Muscle of arm (tissue), 12 donors: ENCODE measurements around the gene IMMP2L. TPM values are rescaled to one million over a fixed set of nuclear protein-coding genes. Genes with fewer than 3 reads are reported as not detected.

ENCODE experiments used
- DNase-seq: peaks from one replicate; pipeline ENCODE4 v3.0.0-alpha.2; 2013
- polyA plus RNA-seq, 12 donors: library from polyadenylated mRNA; unstranded; fragments of 120-200 nt; gene quantifications; one replicate each; pipeline ENCODE4 v1.2.1, GENCODE V29; 2013; ENCODE audit not compliant: insufficient read length in 12 of 12

IMMP2L gene
- polyA plus RNA-seq, 12 donors = 12.5 to 23.9 (median 16.2) TPM; not detected in 1

- no peak for DNase-seq
Observed at GRCh38 chr7:110871856-110872255, 690.4 kb downstream of the IMMP2L start.

- no peak for DNase-seq
Observed at GRCh38 chr7:110870926-110871325, 691.4 kb downstream of the IMMP2L start.

- no peak for DNase-seq
Observed at GRCh38 chr7:110868458-110868857, 693.8 kb downstream of the IMMP2L start.

GRCh38 chr7:110867771-110868170 is 694.5 kb downstream of the IMMP2L start:
- DNase-seq = no peak

- no peak for DNase-seq
Observed at GRCh38 chr7:110863258-110863657, 699.0 kb downstream of the IMMP2L start.

GRCh38 chr7:110861163-110861562 is 701.1 kb downstream of the IMMP2L start:
- no peak for DNase-seq

- DNase-seq = no peak
Observed at GRCh38 chr7:110857106-110857505, 705.2 kb downstream of the IMMP2L start.

GRCh38 chr7:110856704-110857103 is 705.6 kb downstream of the IMMP2L start:
- no peak for DNase-seq

- DNase-seq = no peak
Observed at GRCh38 chr7:110854651-110855050, 707.6 kb downstream of the IMMP2L start.

- DNase-seq = peak; percentile 22
Observed at GRCh38 chr7:110854166-110854565, 708.1 kb downstream of the IMMP2L start.

GRCh38 chr7:110853263-110853662 is 709.0 kb downstream of the IMMP2L start:
- no peak for DNase-seq

- no peak for DNase-seq
Observed at GRCh38 chr7:110852156-110852940, 709.9 kb downstream of the IMMP2L start.

GRCh38 chr7:110850224-110850623 is 712.1 kb downstream of the IMMP2L start:
- no peak for DNase-seq

GRCh38 chr7:110842796-110843195 is 719.5 kb downstream of the IMMP2L start:
- no peak for DNase-seq

GRCh38 chr7:110841840-110842545 is 720.3 kb downstream of the IMMP2L start:
- DNase-seq = no peak

GRCh38 chr7:110839866-110840265 is 722.4 kb downstream of the IMMP2L start:
- peak; percentile 49 for DNase-seq

- no peak for DNase-seq
Observed at GRCh38 chr7:110835849-110836248, 726.4 kb downstream of the IMMP2L start.

- no peak for DNase-seq
Observed at GRCh38 chr7:110835218-110835617, 727.1 kb downstream of the IMMP2L start.

GRCh38 chr7:110831419-110831818 is 730.9 kb downstream of the IMMP2L start:
- peak; percentile 11 for DNase-seq

GRCh38 chr7:110830778-110831177 is 731.5 kb downstream of the IMMP2L start:
- DNase-seq = peak; percentile 21

GRCh38 chr7:110827936-110828335 is 734.4 kb downstream of the IMMP2L start:
- DNase-seq = no peak

- DNase-seq = no peak
Observed at GRCh38 chr7:110827287-110827855, 734.9 kb downstream of the IMMP2L start.

- DNase-seq = no peak
Observed at GRCh38 chr7:110813986-110814385, 748.3 kb downstream of the IMMP2L start.
